Measurements from ENCODE around the gene ASH1L. TPM values are rescaled to one million over a fixed set of nuclear protein-coding genes. Genes with fewer than 3 reads are reported as not detected.
"Not testable (repeated sequence)": the region's sequence is repeated elsewhere in the genome, so short reads cannot be mapped to it uniquely, and the experiment has no call there.

The ASH1L gene
- total RNA-seq, 1 donor from 2014 or later = 36.0 TPM

DNA sequence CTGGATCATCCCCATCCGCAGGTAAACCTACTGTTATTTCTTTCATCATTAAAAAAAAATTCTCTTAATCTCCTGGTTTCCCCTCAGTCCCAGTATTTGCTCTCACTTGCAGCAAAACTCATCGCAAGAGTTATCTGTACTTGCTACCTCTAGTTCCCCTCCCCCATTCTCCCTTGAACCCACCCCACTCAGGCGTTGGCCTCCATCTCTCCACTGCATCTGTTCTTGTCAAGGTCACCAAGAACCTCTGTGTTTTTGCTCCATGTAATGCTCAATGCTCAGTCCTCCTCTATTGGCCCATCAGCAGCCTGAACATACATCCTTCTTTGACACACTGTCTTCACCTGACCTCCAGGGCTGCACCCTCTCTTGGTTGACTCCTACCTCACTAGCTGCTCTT, 265.9 kb downstream of the ASH1L start:
- Mint-ChIP-seq H3K9me3 (ENCODE audit: low read depth) (no peaks in the 10 kb centered on the region), H3K4me3 (ENCODE audit: unreplicated experiment) (no peak overlapping the region), H3K4me1 (ENCODE audit: low read depth) (no peaks in the 10 kb centered on the region), H3K27me3 (ENCODE audit: low read depth) (peaks cover 4% of the 10 kb centered on the region), H3K27ac (ENCODE audit: unreplicated experiment) (no peak overlapping the region), H3K36me3 (ENCODE audit: low read depth) (no peaks in the 10 kb centered on the region)
- DNase-seq (ENCODE audit: low spot score) = no peak
- TF ChIP-seq CTCF (IDR thresholded peaks at IDR 0.05) = no peak

DNA sequence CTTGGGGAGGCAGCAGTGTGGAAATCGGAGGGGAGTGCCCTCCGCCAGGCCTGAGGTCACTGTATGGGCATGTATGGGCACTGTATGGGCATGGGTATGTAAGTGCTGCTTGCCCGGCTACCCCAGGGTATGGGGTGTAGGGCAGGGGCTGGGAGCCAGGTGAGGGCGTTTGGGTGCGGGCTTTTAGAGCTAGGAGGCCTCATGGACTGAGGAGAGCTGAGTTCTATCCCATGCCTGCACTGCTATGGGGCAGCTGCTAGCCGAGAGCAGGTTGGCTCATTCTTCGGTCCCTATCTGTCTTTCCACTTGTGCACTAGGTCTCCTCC, 266.7 kb downstream of the ASH1L start:
- Mint-ChIP-seq H3K36me3 (ENCODE audit: low read depth) (no peaks in the 10 kb centered on the region), H3K4me1 (ENCODE audit: low read depth) (no peaks in the 10 kb centered on the region), H3K27ac (ENCODE audit: unreplicated experiment) (no peak overlapping the region), H3K9me3 (ENCODE audit: low read depth) (no peaks in the 10 kb centered on the region), H3K4me3 (ENCODE audit: unreplicated experiment) (no peak overlapping the region), H3K27me3 (ENCODE audit: low read depth) (peaks cover 4% of the 10 kb centered on the region)
- no peak for DNase-seq (ENCODE audit: low spot score)
- no peak for TF ChIP-seq CTCF (IDR thresholded peaks at IDR 0.05)

DNA sequence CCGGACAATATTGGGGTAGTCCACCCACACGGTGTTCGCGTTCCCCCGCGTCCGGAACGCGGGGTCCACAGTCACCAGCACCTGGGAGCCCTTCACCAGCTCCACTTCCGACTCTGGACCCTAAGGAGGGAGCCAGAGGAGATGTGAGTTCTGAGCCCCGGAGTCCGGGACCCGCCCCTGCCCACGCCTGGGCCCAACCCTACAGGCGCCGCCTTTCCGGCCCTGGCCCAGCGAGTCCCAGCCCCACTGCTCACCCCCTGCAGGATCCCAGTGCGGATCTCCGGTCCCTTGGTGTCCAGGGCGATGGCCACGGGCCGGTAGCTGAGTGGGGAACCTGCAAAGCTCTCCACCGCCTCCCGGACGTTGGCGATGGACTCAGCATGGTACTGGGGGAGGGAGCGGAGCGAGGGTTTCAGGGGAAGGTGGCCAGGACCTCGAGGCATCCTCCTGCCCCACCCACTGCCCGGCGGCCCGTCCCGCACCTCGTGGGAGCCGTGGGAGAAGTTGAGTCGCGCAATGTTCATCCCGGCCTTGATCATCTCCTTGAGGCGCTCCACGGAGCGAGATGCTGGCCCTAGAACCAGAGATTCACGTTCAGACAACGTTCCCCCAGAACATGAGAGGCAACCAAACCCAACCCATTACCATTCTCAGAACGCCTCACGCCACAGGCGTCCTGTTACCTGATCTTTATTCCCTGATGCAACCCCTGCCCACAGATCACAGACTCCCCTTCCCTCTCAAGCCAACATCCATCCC, 267.2 kb downstream of the ASH1L start:
- Mint-ChIP-seq H3K9me3 (ENCODE audit: low read depth) (no peaks in the 10 kb centered on the region), H3K36me3 (ENCODE audit: low read depth) (no peaks in the 10 kb centered on the region), H3K27ac (ENCODE audit: unreplicated experiment) (no peak overlapping the region), H3K27me3 (ENCODE audit: low read depth) (peaks cover 4% of the 10 kb centered on the region), H3K4me3 (ENCODE audit: unreplicated experiment) (no peak overlapping the region), H3K4me1 (ENCODE audit: low read depth) (no peaks in the 10 kb centered on the region)
- DNase-seq (ENCODE audit: low spot score) = no peak
- TF ChIP-seq CTCF (IDR thresholded peaks at IDR 0.05) = no peak

DNA sequence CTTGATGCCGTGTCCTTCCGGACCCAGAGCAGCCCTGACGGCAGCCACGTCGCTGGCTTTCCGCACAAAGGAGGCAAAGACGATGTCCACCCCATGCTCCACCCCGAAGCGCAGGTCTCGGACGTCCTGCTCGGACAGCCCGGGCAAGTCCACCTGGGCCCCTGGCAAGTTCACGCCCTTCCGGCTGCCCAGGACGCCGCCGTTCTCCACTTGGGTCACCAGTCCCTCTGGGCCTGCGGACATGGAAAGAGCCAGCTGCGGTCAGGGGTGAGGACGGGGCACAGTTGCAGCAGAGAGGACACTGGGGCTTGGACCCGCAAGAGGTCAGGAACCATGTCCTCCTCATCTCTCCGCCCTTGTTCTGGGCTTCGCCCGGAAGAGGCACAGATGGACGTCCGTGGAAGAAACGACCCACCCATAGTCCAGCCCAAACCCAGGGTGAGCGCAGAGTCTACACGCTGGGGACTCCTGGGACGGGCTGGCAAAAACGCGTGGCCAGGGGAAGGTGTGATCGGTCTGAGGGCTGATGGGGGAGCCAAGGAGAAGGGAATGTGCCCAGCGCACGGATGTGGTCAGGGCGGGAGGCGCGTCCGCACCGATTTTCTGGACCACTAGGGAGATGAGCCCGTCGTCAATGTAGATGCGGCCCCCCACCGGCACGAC, 268.0 kb downstream of the ASH1L start:
- TF ChIP-seq CTCF (IDR thresholded peaks at IDR 0.05) = no peak
- no peak overlapping the region for H3K4me3 Mint-ChIP-seq (ENCODE audit: unreplicated experiment)
- H3K27ac Mint-ChIP-seq (ENCODE audit: unreplicated experiment) = no peak overlapping the region
- H3K36me3 Mint-ChIP-seq (ENCODE audit: low read depth) = no peaks in the 10 kb centered on the region
- no peaks in the 10 kb centered on the region for H3K4me1 Mint-ChIP-seq (ENCODE audit: low read depth)
- H3K9me3 Mint-ChIP-seq (ENCODE audit: low read depth) = no peaks in the 10 kb centered on the region
- H3K27me3 Mint-ChIP-seq (ENCODE audit: low read depth) = peaks cover 4% of the 10 kb centered on the region
- no peak for DNase-seq (ENCODE audit: low spot score)

DNA sequence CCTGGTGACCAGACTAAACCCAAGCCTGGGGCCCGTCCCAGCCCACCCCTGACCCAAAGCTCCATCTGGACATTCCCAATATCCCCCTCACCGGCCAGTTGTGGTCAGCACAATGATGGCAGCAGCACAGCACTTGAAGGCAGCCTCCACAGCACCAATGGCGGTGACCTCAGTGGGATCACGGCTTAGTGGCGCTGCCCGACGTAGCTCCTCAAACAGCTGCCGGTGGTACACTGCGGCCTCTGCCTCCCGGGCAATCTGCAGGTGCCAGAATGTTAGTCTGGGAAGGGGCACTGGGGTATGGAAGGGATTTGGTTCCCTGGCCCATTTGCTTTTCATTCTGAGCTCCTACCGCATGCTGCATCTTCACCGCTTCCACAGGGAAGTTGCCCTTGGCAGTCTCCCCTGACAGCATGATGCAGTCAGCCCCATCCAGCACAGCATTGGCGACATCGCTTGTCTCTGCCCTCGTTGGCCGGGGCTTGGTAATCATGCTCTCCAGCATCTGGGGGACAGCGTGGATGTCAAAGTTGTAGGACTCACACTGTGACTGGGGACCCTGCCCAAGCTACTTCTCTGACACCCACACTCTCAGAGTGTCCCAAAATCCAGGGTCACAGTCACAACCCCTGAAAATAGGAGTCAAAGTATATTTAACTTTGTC, 269.4 kb downstream of the ASH1L start:
- H3K36me3 Mint-ChIP-seq (ENCODE audit: low read depth) = no peaks in the 10 kb centered on the region
- TF ChIP-seq CTCF (IDR thresholded peaks at IDR 0.05) = no peak
- no peak overlapping the region for H3K4me3 Mint-ChIP-seq (ENCODE audit: unreplicated experiment)
- H3K27me3 Mint-ChIP-seq (ENCODE audit: low read depth) = peaks cover 4% of the 10 kb centered on the region
- DNase-seq (ENCODE audit: low spot score) = no peak
- H3K27ac Mint-ChIP-seq (ENCODE audit: unreplicated experiment) = no peak overlapping the region
- H3K9me3 Mint-ChIP-seq (ENCODE audit: low read depth) = no peaks in the 10 kb centered on the region
- H3K4me1 Mint-ChIP-seq (ENCODE audit: low read depth) = no peaks in the 10 kb centered on the region

DNA sequence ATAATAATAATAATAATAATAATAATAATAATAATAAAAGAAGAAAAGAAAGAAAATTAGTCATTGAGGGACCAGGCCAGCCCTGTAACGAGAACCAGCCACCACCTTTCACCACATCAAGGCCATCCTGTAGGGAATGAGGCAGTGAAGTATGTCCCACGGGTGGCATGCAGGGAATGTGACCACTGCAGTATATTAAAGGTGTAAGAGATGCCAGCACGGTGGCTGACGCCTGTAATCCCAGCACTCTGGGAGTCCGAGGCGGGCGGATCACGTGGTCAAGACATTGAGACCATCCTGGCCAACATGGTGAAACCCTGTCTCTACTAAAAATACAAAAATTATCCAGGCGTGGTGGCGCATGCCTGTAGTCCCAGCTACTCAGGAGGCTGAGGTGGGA, 271.6 kb downstream of the ASH1L start:
- H3K27me3 Mint-ChIP-seq (ENCODE audit: low read depth); H3K36me3 Mint-ChIP-seq (ENCODE audit: low read depth); H3K9me3 Mint-ChIP-seq (ENCODE audit: low read depth); H3K27ac Mint-ChIP-seq (ENCODE audit: unreplicated experiment); H3K4me1 Mint-ChIP-seq (ENCODE audit: low read depth); H3K4me3 Mint-ChIP-seq (ENCODE audit: unreplicated experiment); DNase-seq (ENCODE audit: low spot score): not testable (repeated sequence)
